GM18499 (cell line): ENCODE results near the gene SLC25A29.
"Not testable (repeated sequence)": the region's sequence is repeated elsewhere in the genome, so short reads cannot be mapped to it uniquely, and the experiment has no call there.

Experiments used
- ATAC-seq: cut with Tn5 transposase; IDR thresholded peaks from one replicate; pipeline ENCODE4 v1.9.1; 2021; ENCODE audit warnings: moderate number of reproducible peaks; ENCODE audit not compliant: insufficient read depth, unreplicated experiment

SLC25A29 gene

GRCh38 chr14:100313464-100314230, 7.4 kb upstream of the SLC25A29 start:
- no peak for ATAC-seq

GRCh38 chr14:100312877-100313400, 6.7 kb upstream of the SLC25A29 start:
- no peak for ATAC-seq

GRCh38 chr14:100312110-100312876, 6.0 kb upstream of the SLC25A29 start:
- not testable (repeated sequence) for ATAC-seq

GRCh38 chr14:100309028-100309737, 2.9 kb upstream of the SLC25A29 start:
- ATAC-seq = no peak

DNA sequence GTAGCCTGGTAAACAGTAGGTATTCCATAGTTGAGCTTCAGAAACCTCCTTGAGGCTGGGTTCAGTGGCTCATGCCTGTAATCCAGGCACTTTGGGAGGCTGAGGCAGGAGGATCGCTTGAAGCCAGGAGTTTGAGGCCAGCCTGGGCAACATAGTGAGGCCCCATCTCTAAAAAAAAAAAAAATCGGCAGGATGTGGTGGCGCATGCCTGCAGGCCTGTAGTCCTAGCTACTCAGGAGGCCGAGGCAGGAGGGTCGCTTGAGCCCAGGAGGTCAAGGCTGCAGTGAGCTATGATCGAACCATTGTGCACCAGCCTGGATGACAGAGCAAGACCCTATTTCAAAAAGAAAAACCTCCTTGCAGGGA, 2.2 kb upstream of the SLC25A29 start:
- ATAC-seq = not testable (repeated sequence)

DNA sequence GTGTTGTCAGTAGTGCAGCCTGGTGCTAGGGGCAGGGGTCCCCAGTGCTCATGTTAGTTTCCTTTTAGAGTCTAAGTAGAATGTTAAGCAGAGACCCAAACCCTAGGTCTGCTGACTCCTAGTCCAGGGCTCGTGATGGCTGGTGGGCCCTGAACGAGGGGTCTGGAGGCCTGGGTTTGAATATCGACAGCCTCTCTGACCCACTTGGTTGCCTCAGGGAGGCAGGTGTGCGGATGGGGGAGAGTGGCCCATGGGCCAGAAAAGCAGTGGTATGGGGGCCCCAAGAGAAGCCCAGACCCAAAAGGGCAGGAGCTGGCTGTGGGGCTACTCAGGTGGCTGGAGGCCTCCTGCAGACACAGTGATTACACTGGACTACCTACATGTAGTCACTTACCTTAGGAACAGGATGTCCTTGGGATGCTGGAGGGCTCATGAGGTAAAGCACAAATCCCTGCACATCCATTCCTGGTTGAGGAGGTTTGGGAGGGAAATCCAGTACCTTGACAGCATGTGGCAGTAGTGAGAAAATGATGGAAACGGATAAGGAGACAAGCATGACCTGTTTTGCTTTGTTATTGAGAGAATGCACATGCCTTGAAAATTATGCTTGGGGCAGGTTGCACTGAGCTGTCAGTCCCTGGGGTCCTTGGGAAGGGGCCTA, 1.7 kb upstream of the SLC25A29 start:
- ATAC-seq = no peak

GRCh38 chr14:100306998-100307765, 938 bp upstream of the SLC25A29 start:
- no peak for ATAC-seq

DNA sequence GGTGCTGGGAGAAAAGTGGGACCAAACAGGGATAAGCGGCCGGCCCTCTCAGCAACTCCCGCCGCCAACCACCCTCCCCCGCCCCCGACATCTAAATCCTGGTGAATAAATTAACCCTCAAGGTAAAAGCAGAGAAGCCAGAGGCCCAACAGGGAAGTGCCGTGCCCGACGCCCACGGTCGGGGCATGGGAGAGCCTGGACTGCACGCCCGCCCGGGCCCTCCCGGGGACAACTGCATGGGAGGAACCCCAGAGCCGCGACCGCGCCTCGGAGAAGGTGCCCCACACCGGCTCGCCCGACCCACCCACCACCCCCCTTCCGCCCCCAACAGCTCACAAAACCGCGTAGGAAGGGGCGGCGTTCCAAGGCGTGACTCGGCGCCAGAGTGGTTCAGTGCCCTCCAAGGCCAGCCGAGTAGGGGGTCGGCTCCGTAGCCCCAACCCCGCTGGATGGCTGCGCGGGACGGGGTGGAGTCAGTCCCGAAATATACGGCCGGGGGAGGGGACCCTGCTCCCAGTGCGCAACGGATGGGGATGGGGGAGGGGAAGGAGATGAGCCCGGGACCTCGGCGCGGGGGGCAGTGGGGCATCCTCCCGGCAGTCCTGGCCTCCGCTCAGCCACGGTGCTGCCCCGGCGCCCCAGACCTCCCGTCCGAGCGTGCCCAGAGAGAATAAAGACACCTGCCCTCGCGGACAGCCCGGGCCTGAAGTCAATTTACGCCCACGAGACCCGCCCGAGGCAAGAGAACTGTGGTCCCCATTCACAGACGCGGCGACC, 732 bp downstream of the SLC25A29 start:
- no peak for ATAC-seq

- ATAC-seq = no peak
Measured at GRCh38 chr14:100304825-100305323, 1.4 kb downstream of the SLC25A29 start.

DNA sequence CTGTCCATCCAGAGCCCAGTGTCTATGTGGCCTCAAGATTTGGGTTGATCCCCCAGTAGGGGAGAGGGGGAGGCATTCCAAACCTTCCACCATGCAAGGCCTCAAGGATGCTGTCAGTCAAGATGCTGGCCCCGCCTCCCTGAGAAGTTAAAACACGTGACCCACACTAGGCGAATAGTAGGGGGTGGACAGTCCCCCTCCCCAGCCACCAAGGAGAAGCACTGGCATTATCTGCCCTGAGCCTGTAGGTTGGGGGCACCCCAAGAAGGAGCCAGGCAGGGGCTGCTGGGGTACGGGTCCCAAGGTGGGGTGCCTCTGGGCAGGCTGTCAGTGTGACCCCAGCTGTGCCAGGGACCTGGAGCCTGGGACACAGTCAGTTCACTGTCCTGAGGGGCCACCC, 2.3 kb downstream of the SLC25A29 start:
- ATAC-seq = no peak

- no peak for ATAC-seq
Measured at GRCh38 chr14:100303179-100303578, 3.1 kb downstream of the SLC25A29 start.

DNA sequence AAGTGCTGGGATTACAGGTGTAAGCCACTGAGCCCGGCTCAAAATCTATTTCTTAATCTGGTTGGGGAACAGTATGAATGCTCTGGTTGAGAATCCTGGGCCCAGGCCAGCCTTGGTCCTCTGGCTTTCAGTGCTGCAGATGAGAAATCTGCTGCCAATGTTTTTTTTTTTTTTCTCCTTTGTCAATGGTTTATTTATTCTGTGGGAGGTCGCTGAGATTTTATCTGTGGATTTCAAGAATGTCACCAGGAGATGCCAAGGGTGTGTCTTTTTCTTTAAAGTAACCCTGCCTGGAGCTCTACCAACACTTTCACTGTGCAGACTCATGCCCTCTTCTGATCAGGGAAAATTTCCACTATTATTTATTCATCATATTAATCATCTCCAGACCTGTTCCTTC, 3.6 kb downstream of the SLC25A29 start:
- no peak for ATAC-seq

DNA sequence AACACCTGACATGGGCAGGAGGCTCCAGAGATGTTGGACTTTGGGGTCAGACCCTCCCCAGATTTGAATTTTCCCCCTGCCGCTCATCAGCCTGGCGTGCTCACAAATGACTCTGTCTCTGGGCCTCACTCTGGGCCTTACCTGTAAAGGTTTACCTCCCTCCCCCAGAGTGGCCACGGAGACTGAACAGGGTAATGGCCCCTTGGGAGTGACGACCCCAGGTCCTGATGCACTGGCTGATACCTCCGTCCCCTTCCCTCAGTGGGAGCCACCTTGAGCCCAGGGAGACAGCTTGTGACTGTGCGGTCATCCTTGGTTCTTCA, 7.0 kb downstream of the SLC25A29 start:
- ATAC-seq = no peak

GRCh38 chr14:100298551-100299237, 7.5 kb downstream of the SLC25A29 start:
- ATAC-seq = no peak

DNA sequence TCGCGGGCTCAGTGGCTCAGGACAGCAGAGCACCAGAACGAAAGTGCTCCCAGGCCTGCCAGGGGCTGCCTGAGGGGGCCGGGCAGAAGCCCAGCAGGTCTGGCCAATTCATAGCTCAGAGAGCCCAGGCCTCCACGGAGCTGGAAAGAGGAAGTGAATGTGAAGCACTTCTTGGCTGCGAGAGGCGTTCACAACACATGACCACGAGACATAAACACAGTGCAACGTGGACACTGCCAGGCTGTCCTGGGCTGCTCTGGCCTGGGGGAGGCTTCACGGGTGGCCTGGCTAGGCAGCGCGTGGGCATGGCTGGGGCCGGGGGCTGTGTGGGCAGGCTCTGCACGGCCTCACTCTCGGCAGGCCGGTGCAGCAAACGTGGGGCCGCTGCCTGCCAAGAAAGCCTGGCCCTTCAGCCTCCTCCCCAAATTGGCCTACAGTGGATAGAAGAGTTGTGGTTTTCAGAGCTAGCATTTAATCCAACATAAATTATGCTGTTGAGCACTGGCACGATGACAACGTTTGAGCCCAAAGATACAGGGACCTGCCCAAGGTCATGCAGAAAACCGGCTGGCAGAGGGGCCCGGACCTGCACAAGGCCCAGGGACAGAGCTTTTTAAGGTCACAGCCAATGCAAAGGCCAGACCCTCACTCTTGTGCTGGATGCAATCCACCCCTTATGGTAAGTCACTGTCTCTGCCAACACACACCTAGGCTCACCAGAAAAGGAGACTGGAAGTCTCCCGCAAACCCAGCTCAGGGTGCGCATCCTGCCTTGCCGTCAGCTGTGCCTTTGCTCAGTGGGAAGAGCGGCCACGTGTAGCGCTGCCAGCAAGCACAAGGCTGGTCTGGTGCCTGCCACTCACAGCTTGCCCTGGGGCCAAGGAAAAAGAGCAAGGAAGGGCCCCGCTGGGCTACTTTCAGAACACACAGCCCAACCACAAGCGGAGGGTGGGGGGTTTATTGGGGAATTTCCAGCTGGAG, 8.6 kb downstream of the SLC25A29 start:
- ATAC-seq = no peak

DNA sequence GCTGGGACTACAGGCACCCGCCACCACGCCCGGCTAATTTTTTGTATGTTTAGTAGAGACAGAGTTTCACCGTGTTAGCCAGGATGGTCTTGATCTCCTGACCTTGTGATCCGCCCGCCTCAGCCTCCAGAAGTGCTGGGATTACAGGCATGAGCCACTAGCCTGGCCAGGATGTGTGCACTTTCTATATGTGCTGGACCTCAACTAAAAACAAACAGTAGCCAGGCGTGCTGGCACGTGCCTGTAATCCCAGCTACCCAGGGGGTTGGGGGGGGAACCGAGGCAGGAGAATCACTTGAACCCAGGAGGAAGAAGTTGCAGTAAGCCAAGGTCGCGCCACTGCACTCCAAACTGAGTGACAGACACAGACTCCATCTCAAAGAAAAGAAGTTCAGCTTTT, 9.5 kb downstream of the SLC25A29 start:
- ATAC-seq = not testable (repeated sequence)

DNA sequence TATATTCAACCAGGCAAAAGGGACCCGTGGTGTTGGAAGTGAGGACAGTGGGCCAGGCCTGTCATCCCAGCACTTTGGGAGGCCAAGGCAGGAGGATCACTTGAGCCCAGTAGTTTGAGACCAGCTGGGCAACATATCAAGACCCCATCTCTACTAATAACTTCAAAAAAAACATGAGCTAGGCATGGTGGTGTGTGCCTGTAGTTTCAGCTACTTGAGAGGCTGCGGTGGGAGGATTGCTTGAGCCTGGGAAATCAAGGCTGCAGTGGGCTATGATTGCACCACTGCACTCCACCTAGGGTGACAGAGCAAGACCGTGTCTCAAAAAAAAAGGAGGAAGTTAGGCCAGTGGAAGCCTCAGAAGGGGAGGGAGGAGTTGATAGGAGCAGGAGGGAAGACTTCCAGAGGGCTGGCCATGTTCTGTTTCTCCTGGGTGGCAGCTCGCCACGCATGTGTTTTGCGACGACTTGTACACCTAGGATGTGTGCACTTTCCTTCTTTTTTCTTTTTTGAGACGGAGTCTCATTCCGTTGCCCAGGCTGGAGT, 10.1 kb downstream of the SLC25A29 start:
- ATAC-seq = no peak
